Measurements from ENCODE around the gene TRPV6.

GRCh38 chr7:142930126-142930730 lies 44.7 kb upstream of the TRPV6 start:
- TF ChIP-seq CTCF (IDR thresholded peaks at IDR 0.05): no peak
- no peak for TF ChIP-seq POLR2AphosphoS5 (IDR thresholded peaks at IDR 0.05)
- no peak for TF ChIP-seq POLR2A (IDR thresholded peaks at IDR 0.05)
